GM18861 (cell line): ENCODE data around the gene TNFRSF25.

Experiments
- ATAC-seq: cut with Tn5 transposase; IDR thresholded peaks from one replicate; pipeline ENCODE4 v1.9.1; 2021; ENCODE audit not compliant: unreplicated experiment

Gene TNFRSF25

DNA sequence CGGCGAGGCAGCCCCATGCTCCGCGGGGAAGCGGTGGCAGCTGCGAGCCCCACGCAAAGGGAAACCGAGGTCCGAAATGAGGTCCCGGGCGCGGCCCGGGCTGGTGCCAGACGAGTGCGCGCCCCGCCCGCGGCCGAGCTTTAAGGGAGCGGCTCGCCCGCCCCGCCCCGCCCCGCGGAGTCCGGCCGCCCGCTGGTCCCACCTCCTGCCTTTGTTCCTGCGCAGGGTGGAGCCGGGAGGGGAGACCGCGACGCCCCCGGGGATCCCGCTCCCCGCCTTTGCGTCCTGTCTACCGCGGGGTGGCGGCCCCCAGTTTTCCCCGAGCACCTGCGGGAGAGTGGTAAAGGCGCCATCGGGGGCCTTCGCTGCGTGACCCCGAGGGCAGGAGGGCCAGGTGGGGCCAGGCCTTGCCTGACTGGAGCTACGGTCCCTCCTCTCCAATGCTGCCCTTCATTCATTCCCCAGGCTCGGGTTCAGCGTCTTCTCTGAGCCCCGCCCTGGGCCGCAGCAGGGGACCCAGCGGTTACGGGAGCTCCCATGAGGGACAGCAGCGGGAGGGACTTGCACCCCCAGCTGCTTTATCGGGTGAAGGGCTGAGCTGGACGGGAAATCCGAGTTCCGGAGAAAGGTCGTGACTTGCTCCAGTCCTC, 46.0 kb downstream of the TNFRSF25 start, which contains the start of gene HES2:
TSS of gene HES2 (minus strand) at position 116 of the 650 bp plus-strand sequence. CDS start at position 17, 99 bp downstream.
- no peak for ATAC-seq

DNA sequence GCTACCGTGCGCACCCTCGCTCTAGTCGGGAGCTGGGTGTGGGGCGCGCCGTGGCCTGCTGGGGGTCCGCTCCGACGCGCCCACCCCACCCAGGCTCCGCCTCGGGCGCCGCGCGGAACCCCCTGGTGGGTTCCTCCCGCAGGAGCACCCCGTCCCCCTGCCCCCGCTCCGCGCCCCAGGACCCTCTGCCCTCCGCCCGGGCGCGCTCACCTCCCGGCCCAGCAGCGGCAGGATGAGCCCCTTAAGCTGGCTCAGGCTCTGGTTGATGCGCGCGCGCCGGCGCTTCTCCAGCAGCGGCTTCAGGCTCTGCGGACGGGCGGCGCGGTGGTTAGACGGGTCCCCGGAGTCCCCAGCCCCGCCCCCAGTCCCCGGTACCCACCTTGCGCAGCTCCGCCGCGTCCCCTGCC, 46.6 kb downstream of the TNFRSF25 start:
- ATAC-seq = no peak

DNA sequence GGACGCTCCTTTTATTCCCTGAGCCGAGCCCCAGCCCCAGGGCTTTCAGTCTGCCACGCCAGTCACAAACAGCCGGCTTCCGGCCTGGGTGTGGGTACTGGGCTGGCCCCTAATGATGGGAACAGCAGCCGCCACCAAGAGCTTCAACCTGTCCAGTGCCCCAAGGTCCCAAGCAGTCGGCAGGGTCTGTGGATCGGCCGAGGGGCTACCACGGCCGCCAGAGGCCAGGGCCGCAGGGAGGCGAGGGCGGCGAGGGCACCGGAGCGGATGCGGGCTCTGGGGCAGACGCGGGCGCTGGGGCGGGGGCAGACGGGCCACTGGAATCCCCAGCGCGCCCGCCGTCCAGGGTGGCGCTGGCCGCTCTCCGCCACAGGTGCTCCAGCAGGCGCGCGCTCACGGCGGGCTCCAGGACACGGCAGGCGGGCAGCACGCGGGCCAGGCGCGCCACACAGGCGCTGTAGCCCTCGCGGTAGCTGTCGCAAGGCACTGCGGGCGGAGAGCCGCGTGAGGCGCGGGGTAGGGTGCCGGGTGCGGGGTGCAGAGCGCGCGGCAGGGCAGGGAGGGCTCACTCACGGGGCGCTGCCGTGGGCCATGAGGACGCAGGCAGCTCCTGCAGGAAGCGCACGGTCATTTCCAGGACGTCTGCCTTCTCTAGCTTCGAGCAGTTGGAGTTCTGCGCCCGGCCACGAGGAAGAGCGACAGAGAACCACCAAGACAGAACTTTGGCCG, 47.1 kb downstream of the TNFRSF25 start:
- ATAC-seq = no peak

DNA sequence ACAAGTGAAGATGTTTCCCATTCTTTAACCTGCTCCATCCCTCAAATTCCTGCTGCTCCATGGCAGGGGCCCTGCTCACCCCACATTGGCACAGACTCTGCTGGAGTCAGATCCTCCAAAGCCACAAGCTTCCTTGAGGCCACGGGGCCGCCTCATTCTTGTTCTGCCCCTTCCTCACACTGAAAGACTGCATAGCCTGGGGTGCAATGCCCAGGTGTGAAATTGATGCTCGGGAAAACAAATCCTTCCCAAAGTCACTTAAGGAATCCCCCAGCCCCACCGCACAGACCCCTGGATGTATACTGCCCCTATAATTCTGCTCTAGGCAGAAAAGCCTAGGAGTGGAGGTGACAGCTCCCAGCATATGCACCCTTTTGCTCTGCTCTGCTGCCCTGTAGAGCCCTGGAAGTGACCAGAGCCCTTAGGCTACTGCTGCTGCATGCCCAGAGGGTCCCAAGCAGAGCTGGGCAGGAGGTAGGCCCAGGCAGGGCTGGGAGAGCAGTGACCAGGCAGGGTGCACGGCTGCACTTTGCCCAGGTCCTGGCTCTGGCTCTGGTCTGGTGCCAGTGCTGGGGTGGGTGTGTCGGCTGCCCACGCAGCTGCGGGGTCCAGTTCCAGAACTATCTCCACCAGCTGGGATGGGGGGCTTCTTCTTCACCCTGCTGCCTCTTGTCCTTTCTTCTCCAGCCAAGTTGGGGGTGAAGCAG, 47.9 kb downstream of the TNFRSF25 start:
- no peak for ATAC-seq

DNA sequence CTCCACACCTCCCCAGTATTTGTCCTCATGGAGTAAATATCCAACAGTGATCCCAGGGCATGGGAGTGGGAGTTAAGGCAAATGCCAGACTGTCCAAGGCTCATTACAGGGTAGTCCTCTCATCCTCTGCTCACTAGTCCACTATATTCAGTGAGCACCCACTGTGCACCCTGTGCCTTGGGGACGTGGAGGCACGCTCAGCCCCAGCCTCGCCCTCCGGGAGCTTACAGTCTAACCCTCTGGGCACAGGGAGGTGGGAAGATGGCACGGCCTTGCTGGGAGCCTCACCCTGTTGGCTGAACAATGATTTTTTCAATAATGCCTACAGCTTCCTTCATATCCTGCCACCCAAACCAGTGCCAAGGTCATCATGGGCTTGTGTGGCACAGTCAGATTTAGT, 49.1 kb downstream of the TNFRSF25 start:
- no peak for ATAC-seq

DNA sequence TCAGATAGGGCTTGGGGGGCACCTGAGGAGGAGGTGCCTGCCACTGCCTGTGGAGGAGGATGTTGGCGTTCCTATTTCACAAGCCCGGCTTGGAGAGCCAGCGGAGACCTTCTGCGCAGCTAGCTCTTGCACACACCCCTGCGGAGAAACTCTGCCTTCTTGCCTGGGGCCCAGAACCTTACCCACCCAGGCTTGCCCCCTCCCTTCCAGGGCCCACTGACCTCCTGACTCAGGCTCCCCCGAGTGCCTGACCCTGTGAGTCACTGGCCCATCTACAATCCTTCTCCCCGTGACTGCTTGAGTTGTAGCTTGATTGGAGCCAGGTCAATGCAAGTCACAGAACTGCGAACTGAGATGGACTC, 49.7 kb downstream of the TNFRSF25 start:
- no peak for ATAC-seq

DNA sequence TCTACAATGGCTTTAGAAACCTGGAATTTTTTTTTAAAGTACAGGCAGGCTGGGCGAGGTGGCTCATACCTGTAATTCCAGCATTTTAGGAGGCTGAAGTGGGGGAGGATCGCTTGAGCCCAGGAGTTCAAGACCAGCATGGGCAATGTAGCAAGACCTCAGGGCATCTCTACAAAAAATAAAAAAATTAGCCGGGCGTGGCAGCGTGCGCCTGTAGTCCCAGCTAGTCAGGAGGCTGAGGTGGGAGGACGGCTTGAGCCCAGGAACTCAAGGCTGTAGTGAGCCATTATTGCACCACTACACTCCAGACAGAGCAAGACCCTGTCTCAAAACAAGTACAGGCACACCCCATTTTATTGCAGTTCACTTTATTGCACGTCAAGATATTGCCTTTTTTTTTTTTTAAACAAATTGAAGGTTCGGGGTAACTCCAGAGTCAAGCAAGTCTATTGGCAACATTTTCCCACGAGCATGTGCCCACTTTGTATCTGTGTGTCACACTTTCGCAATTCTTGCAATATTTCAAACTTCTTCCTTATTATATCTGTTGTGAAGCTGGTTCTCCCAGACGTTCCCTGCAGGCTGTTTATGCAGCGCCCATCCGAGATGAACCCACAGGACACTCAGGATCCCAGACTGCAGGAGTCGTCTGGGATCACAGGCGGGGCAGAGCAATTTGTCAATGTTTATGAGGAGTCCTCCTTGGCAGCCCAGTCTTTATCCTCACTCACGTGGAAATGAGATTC, 50.9 kb downstream of the TNFRSF25 start:
- ATAC-seq = no peak

DNA sequence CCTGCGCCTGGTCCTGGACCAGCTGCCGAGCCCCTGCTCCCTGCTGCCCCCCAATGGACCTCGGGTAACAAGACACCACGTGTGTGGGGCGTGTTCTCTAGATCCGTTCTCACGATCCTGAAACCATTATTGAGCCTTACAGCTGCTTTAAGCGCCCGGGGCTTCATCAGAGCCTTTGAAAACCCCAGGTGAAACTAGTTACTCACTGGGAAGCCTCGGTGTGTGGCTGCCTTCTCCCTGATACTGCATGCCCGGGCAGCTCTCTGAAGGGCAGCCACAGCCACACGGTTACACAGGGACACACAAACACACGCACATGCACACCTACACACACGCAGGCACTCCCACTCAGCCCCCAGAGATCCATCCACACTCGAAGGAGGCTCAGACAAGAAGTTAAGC, 51.5 kb downstream of the TNFRSF25 start:
- no peak for ATAC-seq

DNA sequence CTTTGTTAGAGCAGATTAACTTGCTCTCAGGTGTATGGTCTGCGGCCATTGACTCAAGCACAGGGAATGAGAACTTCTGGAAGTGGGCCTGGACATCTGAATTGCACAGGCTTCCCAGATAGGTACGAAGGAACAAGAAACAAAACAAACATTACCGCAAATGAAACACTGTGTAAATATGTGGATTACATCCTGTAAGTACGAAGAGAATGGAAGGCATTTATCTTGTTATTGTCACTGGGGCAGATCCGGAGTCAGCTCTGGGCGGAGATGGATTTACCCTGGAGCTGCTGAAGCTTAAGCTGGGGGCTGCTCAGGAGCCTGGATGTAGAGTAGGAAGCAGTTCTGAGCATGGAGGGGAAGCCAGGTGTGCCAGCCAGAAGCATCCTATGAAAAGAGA, 53.1 kb downstream of the TNFRSF25 start:
- ATAC-seq = no peak
